ENCODE data around the gene DNAJB6.
"Not testable (repeated sequence)": the region's sequence is repeated elsewhere in the genome, so short reads cannot be mapped to it uniquely, and the experiment has no call there.

The DNAJB6 gene

GRCh38 chr7:157445246-157445955 lies 108.6 kb downstream of the DNAJB6 start:
- no peak for DNase-seq

- no peak for DNase-seq
These were observed 109.1 kb downstream of the DNAJB6 start for GRCh38 chr7:157445956-157446295.

- no peak for DNase-seq
These were observed 109.5 kb downstream of the DNAJB6 start for GRCh38 chr7:157446322-157446721.

- not testable (repeated sequence) for DNase-seq
These were observed 117.2 kb downstream of the DNAJB6 start for GRCh38 chr7:157454003-157454402.

GRCh38 chr7:157457355-157458253 lies 120.8 kb downstream of the DNAJB6 start:
- no peak for DNase-seq

- no peak for DNase-seq
These were observed 121.4 kb downstream of the DNAJB6 start for GRCh38 chr7:157458254-157458633.

- DNase-seq, result no peak
These were observed 123.2 kb downstream of the DNAJB6 start for GRCh38 chr7:157459966-157460365.

- no peak for DNase-seq
These were observed 123.9 kb downstream of the DNAJB6 start for GRCh38 chr7:157460721-157461120.

- DNase-seq, result peak; percentile 53
These were observed 125.0 kb downstream of the DNAJB6 start for GRCh38 chr7:157461573-157462418.

- DNase-seq, result peak; percentile 53
These were observed 125.6 kb downstream of the DNAJB6 start for GRCh38 chr7:157462419-157462771.

GRCh38 chr7:157462840-157463239 lies 126.0 kb downstream of the DNAJB6 start:
- no peak for DNase-seq

- DNase-seq, result no peak
These were observed 126.4 kb downstream of the DNAJB6 start for GRCh38 chr7:157463245-157463644.

- DNase-seq, result no peak
These were observed 127.5 kb downstream of the DNAJB6 start for GRCh38 chr7:157464111-157464970.

- no peak for DNase-seq
These were observed 128.4 kb downstream of the DNAJB6 start for GRCh38 chr7:157464971-157465886.

GRCh38 chr7:157465891-157466866 lies 129.4 kb downstream of the DNAJB6 start:
- DNase-seq, result no peak

- DNase-seq, result no peak
These were observed 130.1 kb downstream of the DNAJB6 start for GRCh38 chr7:157466867-157467261.

Data from NCI-H1105 treated with DMSO at 0.1 percent for 48 hours (cell line).